H1 (cell line): ENCODE results near the gene RALGAPA2. TPM values are rescaled to one million over a fixed set of nuclear protein-coding genes. Genes with fewer than 3 reads are reported as not detected.

Experiments
- CTCF ChIA-PET: fragments of 300-600 bp; sonication (Branson Sonifier 250); formaldehyde crosslinking; loops from one replicate; lab custom pipeline; 2021; ENCODE audit not compliant: partially characterized antibody; lab: Charles Lee
- POLR2A ChIA-PET: fragments of 300-600 bp; sonication (Branson Sonifier 250); formaldehyde crosslinking; loops from one replicate; lab custom pipeline; 2021; ENCODE audit warnings: inconsistent platforms; ENCODE audit not compliant: partially characterized antibody; lab: Charles Lee
- DNase-seq, 2 experiments: peaks; one replicate each; pipeline versions ENCODE4 v3.0.0 to v3.0.0-alpha.2; 2010 to 2022; ENCODE audit warnings: low spot score in 2 of 2, low read depth in 1 of 2, mixed read lengths in 1 of 2
- FAIRE-seq: peaks from 2 replicates; lab custom pipeline; 2011; peaks lifted over from hg19 to GRCh38; lab: Jason Lieb, UNC
- H2AFZ ChIP-seq: 2 replicates; pipeline ENCODE4 v1.8.1; 2012; ENCODE audit warnings: low read length, inconsistent platforms
- H2AK5ac ChIP-seq: 2 replicates; pipeline ENCODE4 v1.6.1; 2013; ENCODE audit warnings: low read depth, low read length
- H2BK120ac ChIP-seq: replicated peaks from 2 replicates; pipeline ENCODE3; 2013; ENCODE audit warnings: low read depth, low read length, inconsistent platforms
- H2BK12ac ChIP-seq: 2 replicates; pipeline ENCODE4 v1.6.1; 2013; ENCODE audit warnings: low read depth, low read length
- H2BK15ac ChIP-seq: 2 replicates; pipeline ENCODE4 v1.6.1; 2013; ENCODE audit warnings: low read length
- H2BK20ac ChIP-seq: 2 replicates; pipeline ENCODE4 v1.6.1; 2013; ENCODE audit warnings: low read length
- H2BK5ac ChIP-seq: 2 replicates; pipeline ENCODE4 v1.6.1; 2013; ENCODE audit warnings: low read depth, low read length
- H3K14ac ChIP-seq: 2 replicates; pipeline ENCODE4 v1.6.1; 2013; ENCODE audit warnings: inconsistent platforms; ENCODE audit not compliant: insufficient read length
- H3K18ac ChIP-seq: 2 replicates; pipeline ENCODE4 v1.6.1; 2013; ENCODE audit warnings: low read length; ENCODE audit errors: extremely low read depth
- H3K23ac ChIP-seq: 2 replicates; pipeline ENCODE4 v1.6.1; 2013; ENCODE audit warnings: inconsistent platforms; ENCODE audit not compliant: insufficient read length
- H3K23me2 ChIP-seq: 2 replicates; pipeline ENCODE4 v1.6.1; 2013; ENCODE audit warnings: low read depth, low read length
- H3K27ac ChIP-seq: 2 replicates; pipeline ENCODE4 v1.6.1; 2011; ENCODE audit warnings: low read depth, low read length, inconsistent platforms
- H3K27me3 ChIP-seq, 4 experiments: replicated peaks in 1 of 4; 1 replicate in 1 of 4; 2 replicates in 3 of 4; pipeline versions ENCODE4 v1.6.1 to v1.8.1; 2011 to 2013; ENCODE audit warnings: low read length in 3 of 4, mild to moderate bottlenecking in 3 of 4, inconsistent platforms in 2 of 4, mixed read lengths in 2 of 4, moderate library complexity in 1 of 4; ENCODE audit not compliant: control insufficient read depth in 3 of 4, insufficient read depth in 3 of 4; ENCODE audit errors: extremely low read depth in 1 of 4
- H3K36me3 ChIP-seq, 4 experiments: 2 replicates each; pipeline versions ENCODE4 v1.6.1 to v1.8.1; 2011 to 2013; ENCODE audit warnings: mild to moderate bottlenecking in 4 of 4, low read length in 3 of 4, moderate library complexity in 2 of 4, control low read depth in 1 of 4, inconsistent platforms in 1 of 4; ENCODE audit not compliant: insufficient read depth in 4 of 4, control insufficient read depth in 2 of 4
- H3K4ac ChIP-seq: replicated peaks from 2 replicates; pipeline ENCODE3; 2013; ENCODE audit warnings: low read length, low read depth, mixed read lengths, inconsistent platforms; ENCODE audit not compliant: insufficient read length
- H3K4me1 ChIP-seq, 4 experiments: replicated peaks in 1 of 4; 1 replicate in 1 of 4; 2 replicates in 3 of 4; pipeline versions ENCODE4 v1.6.1 to v1.8.1; 2011 to 2013; ENCODE audit warnings: low read length in 3 of 4, inconsistent platforms in 2 of 4, mixed read lengths in 1 of 4; ENCODE audit not compliant: insufficient read depth in 4 of 4, control insufficient read depth in 3 of 4
- H3K4me2 ChIP-seq, 2 experiments: 2 replicates each; pipeline versions ENCODE4 v1.6.1 to v1.8.1; 2011 to 2013; ENCODE audit warnings: low read depth in 2 of 2, low read length in 2 of 2, control low read depth in 1 of 2, inconsistent platforms in 1 of 2, mild to moderate bottlenecking in 1 of 2; ENCODE audit not compliant: insufficient read depth in 1 of 2
- H3K4me3 ChIP-seq, 4 experiments: fragments of 200-600, 300-600 bp in 1 of 4; sonication (generic), shearing (Covaris generic), sonication (Bioruptor Twin) in 1 of 4; 2 replicates each; pipeline versions ENCODE4 v1.5.1 to v1.8.1; 2011 to 2016; ENCODE audit warnings: low read length in 4 of 4, low read depth in 3 of 4, control low read depth in 2 of 4, inconsistent platforms in 2 of 4, mild to moderate bottlenecking in 2 of 4, mixed read lengths in 1 of 4, moderate library complexity in 1 of 4; ENCODE audit not compliant: insufficient read depth in 2 of 4; ENCODE audit errors: extremely low read depth in 1 of 4
- H3K56ac ChIP-seq: replicated peaks from 2 replicates; pipeline ENCODE3; 2013; ENCODE audit warnings: low read depth, mild to moderate bottlenecking, mixed read lengths, low read length, inconsistent platforms; ENCODE audit not compliant: insufficient read length
- H3K79me1 ChIP-seq: 2 replicates; pipeline ENCODE4 v1.6.1; 2013; ENCODE audit warnings: low read depth, low read length, control low read depth
- H3K79me2 ChIP-seq, 2 experiments: 2 replicates each; pipeline versions ENCODE4 v1.6.1 to v1.8.1; 2012 to 2013; ENCODE audit warnings: low read length in 2 of 2, mild to moderate bottlenecking in 2 of 2, inconsistent platforms in 1 of 2; ENCODE audit not compliant: insufficient read depth in 2 of 2, control insufficient read depth in 1 of 2
- H3K9ac ChIP-seq, 4 experiments: replicated peaks in 1 of 4; 1 replicate in 1 of 4; 2 replicates in 3 of 4; pipeline versions ENCODE4 v1.6.1 to v1.8.1; 2011 to 2013; ENCODE audit warnings: low read depth in 3 of 4, low read length in 3 of 4, control low read depth in 2 of 4, mild to moderate bottlenecking in 2 of 4, moderate library complexity in 2 of 4, inconsistent platforms in 1 of 4; ENCODE audit errors: extremely low read depth in 1 of 4
- H3K9me3 ChIP-seq, 2 experiments: 2 replicates each; pipeline versions ENCODE4 v1.6.1 to v1.8.1; 2012 to 2013; ENCODE audit warnings: mild to moderate bottlenecking in 2 of 2, moderate library complexity in 2 of 2, control low read depth in 1 of 2, inconsistent platforms in 1 of 2, low read depth in 1 of 2, low read length in 1 of 2, mixed read lengths in 1 of 2; ENCODE audit not compliant: insufficient read depth in 2 of 2
- H4K20me1 ChIP-seq, 2 experiments: replicated peaks in 1 of 2; 2 replicates each; pipeline versions ENCODE3 to v1.8.1; 2011 to 2013; ENCODE audit warnings: inconsistent platforms in 2 of 2, low read length in 2 of 2, mild to moderate bottlenecking in 1 of 2; ENCODE audit not compliant: insufficient read depth in 2 of 2, control insufficient read depth in 1 of 2
- H4K5ac ChIP-seq: 2 replicates; pipeline ENCODE4 v1.6.1; 2013; ENCODE audit warnings: low read length, low read depth, mixed read lengths, inconsistent platforms; ENCODE audit not compliant: insufficient read length
- H4K8ac ChIP-seq: 2 replicates; pipeline ENCODE4 v1.8.0; 2013; ENCODE audit warnings: mild to moderate bottlenecking, moderate library complexity, low read length, inconsistent platforms; ENCODE audit not compliant: insufficient read depth; ENCODE audit errors: extremely low read depth
- H4K91ac ChIP-seq: replicated peaks from 2 replicates; pipeline ENCODE3; 2013; ENCODE audit warnings: low read length, mixed read lengths, inconsistent platforms; ENCODE audit not compliant: insufficient read length
- BCL11A ChIP-seq, 2 experiments: IDR thresholded peaks; one replicate each; pipeline ENCODE4 v1.6.1; 2011; ENCODE audit warnings: low read depth in 2 of 2, low read length in 2 of 2, mild to moderate bottlenecking in 2 of 2
- KDM4A ChIP-seq: IDR thresholded peaks from one replicate; pipeline ENCODE4 v1.7.1; 2012; ENCODE audit warnings: low read depth, mild to moderate bottlenecking, moderate library complexity, low read length, inconsistent platforms; ENCODE audit not compliant: severe bottlenecking
- MAFK ChIP-seq: IDR thresholded peaks from 2 replicates; pipeline ENCODE4 v1.6.1; 2012; ENCODE audit warnings: low read depth, mild to moderate bottlenecking, improper control_type of control experiment, low read length
- NRF1 ChIP-seq: IDR thresholded peaks from 2 replicates; pipeline ENCODE4 v1.6.1; 2011; ENCODE audit warnings: mild to moderate bottlenecking, low read depth, low read length, improper control_type of control experiment
- PHF8 ChIP-seq: fragments of 200-600 bp; sonication (generic); conservative IDR thresholded peaks from 2 replicates; pipeline ENCODE4 v1.7.1; 2012; ENCODE audit warnings: low read depth, mild to moderate bottlenecking, inconsistent platforms, low read length, moderate library complexity
- POLR2A ChIP-seq, 2 experiments: IDR thresholded peaks; 1 replicate in 1 of 2; 2 replicates in 1 of 2; pipeline ENCODE4 v1.6.1; 2011; ENCODE audit warnings: low read depth in 2 of 2, low read length in 2 of 2, mild to moderate bottlenecking in 2 of 2; ENCODE audit errors: control extremely low read depth in 1 of 2
- SP1 ChIP-seq: IDR thresholded peaks from 2 replicates; pipeline ENCODE4 v1.6.1; 2011; ENCODE audit warnings: low read depth, low read length
- TBP ChIP-seq: IDR thresholded peaks from 2 replicates; pipeline ENCODE4 v1.6.1; 2011; ENCODE audit warnings: low read depth, low read length, improper control_type of control experiment
- WGBS, 2 experiments: shearing (Covaris generic) in 1 of 2; methylation state at CpG; one replicate each; pipeline versions ENCODE4 v1.1.6 to v1.1.7; 2013 to 2015; ENCODE audit warnings: low lambda C conversion rate in 2 of 2, mixed read lengths in 2 of 2, inconsistent platforms in 1 of 2, low coverage in 1 of 2, missing lambda C conversion rate in 1 of 2; ENCODE audit not compliant: insufficient replicate concordance in 2 of 2, insufficient coverage in 1 of 2, insufficient read length in 1 of 2; ENCODE audit errors: extremely low coverage in 1 of 2, missing lambda C conversion rate in 1 of 2; 5-methylcytosine and 5-hydroxymethylcytosine counted together
- polyA plus RNA-seq, 7 experiments: library from polyadenylated mRNA; depleted of rRNA in 3 of 7; stranded (reverse) in 5 of 7; unstranded in 2 of 7; fragments of >200 nt in 5 of 7; fragments of 200-250 nt in 2 of 7; gene quantifications; 1 replicate in 5 of 7; 2 replicates in 1 of 7; 4 replicates in 1 of 7; pipeline versions ENCODE4 v1.2.1 to v1.2.3, GENCODE V29; 2011 to 2013; ENCODE audit warnings: missing spikeins in 2 of 7, mixed read lengths in 2 of 7
- total RNA-seq: library from RNA; stranded (reverse); fragmentation: NEBNext Ultra II Directional; extraction: Animal tissue kit (Norgen Biotek cat#: 25700); gene quantifications from 2 replicates; pipeline ENCODE4 v1.2.1, GENCODE V29; 2021
- TF ChIP-seq, protein P1 (sequence below), 3 experiments: IDR thresholded peaks; 1 replicate in 2 of 3; 2 replicates in 1 of 3; pipeline versions ENCODE4 v1.5.1 to v1.6.1; 2011; ENCODE audit warnings: low read length in 3 of 3, mild to moderate bottlenecking in 3 of 3, inconsistent platforms in 2 of 3, low read depth in 1 of 3, moderate library complexity in 1 of 3; ENCODE audit not compliant: insufficient read depth in 1 of 3; ENCODE audit errors: control extremely low read depth in 1 of 3
- TF ChIP-seq, protein P2 (sequence below): IDR thresholded peaks from 2 replicates; pipeline ENCODE4 v1.6.1; 2012; ENCODE audit warnings: inconsistent platforms

Gene RALGAPA2
- total and polyA plus RNA-seq, 2 of the 8 experiments (the other 6 are each of a cell fraction or from before 2014, with no cell fraction given) = 5.1 to 25.5 TPM

DNA sequence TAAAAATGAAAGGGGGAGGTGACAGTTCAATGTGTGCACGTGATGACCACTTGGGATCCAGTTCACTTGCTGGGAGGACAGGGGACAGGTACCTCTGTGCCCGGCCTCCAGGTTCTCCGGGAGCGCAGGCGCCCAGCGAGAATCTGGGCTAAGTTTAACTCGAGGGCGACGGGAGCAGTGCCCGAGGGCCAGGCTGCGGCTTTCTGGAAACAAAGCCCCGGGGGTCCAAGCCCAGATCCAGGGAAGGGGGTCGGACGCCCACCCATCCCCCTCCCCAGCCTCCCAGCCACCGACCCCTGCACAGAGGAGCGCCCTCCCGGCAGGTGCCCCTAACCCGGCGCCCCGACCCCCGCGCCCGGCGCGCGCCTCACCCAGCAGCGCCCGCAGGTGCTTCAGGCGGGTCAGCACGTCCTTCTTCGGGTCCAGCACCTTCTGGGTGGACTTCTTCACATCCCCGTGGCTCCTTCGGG is 405 bp downstream of the RALGAPA2 start:
- WGBS, 2 experiments = 4% methylated on average over 24 of the region's 33 CpGs; no CpG with 5 or more reads in 1 of the 2 experiments
- Histone ChIP-seq H3K4me1 (peaks cover 1 to 7% (median 3%) of the 10 kb centered on the region in 4 experiments; a peak in 6 of 7 replicates), H2BK15ac (no peak overlapping the region), H3K27me3 (no peaks in the 10 kb centered on the region; a peak in 2 of 7 replicates), H3K18ac (no peak overlapping the region), H3K36me3 (no peaks in the 10 kb centered on the region), H2AK5ac (no peak overlapping the region), H3K4me2 (peak overlapping the region; percentile 80 to 91), H4K8ac (no peak overlapping the region; the same call in 1 of the 2 replicates), H3K4ac (no peak overlapping the region), H3K79me2 (peaks cover 10 to 45% of the 10 kb centered on the region in 2 experiments), H2BK120ac (no peak overlapping the region), H3K27ac (no peak overlapping the region), H2BK12ac (no peak overlapping the region), H3K9ac (peak overlapping the region in 3 of 4 experiments; percentile 43 to 63 (median 58); a peak in 6 of 7 replicates), H3K4me3 (peak overlapping the region; percentile 66 to 94 (median 73)), H3K9me3 (no peaks in the 10 kb centered on the region), H3K23ac (no peak overlapping the region), H4K91ac (no peak overlapping the region), H2BK20ac (no peak overlapping the region), H3K56ac (peak overlapping the region; percentile 47), H3K14ac (no peak overlapping the region), H3K23me2 (peaks cover 4% of the 10 kb centered on the region; the same call in 1 of the 2 replicates), H2AFZ (peak overlapping the region; percentile 61; the same call in 1 of the 2 replicates), H4K20me1 (peaks cover 0 to 4% of the 10 kb centered on the region in 2 experiments), H2BK5ac (peak overlapping the region; percentile 31; the same call in 1 of the 2 replicates), H4K5ac (no peak overlapping the region), H3K79me1 (peaks cover 9% of the 10 kb centered on the region; the same call in 1 of the 2 replicates)
- CTCF ChIA-PET = interaction anchor here (1.5 kb wide), 1 partner anchor 108 kb away, joined by 5 read pairs; no protein-coding TSS in a partner anchor
- FAIRE-seq (no peak), DNase-seq (no peak)
- POLR2A ChIA-PET = interaction anchor here (0.6 to 2.0 kb wide), 10 partner anchors 8 to 582 kb away, joined by 3 to 9 read pairs (median 4); no protein-coding TSS in a partner anchor
- no peak for TF ChIP-seq MAFK
- TF ChIP-seq KDM4A = no peak
- no peak for TF ChIP-seq NRF1
- no peak for TF ChIP-seq SP1
- TF ChIP-seq PHF8 = 0 out of 2 replicates have a peak, but pooled peaks have one; percentile 64
- no peak for TF ChIP-seq TBP
- TF ChIP-seq POLR2A (IDR thresholded peaks at IDR 0.05; ENCODE audit: control extremely low read depth in 1 of 2, low read depth in 2 of 2, low read length in 2 of 2) = peak in 1 of 2 experiments; percentile 9; a peak in 1 of 3 replicates
- TF ChIP-seq BCL11A (IDR thresholded peaks at IDR 0.05; ENCODE audit: low read depth in 2 of 2, low read length in 2 of 2) = no peak
- TF ChIP-seq, protein P1, sequence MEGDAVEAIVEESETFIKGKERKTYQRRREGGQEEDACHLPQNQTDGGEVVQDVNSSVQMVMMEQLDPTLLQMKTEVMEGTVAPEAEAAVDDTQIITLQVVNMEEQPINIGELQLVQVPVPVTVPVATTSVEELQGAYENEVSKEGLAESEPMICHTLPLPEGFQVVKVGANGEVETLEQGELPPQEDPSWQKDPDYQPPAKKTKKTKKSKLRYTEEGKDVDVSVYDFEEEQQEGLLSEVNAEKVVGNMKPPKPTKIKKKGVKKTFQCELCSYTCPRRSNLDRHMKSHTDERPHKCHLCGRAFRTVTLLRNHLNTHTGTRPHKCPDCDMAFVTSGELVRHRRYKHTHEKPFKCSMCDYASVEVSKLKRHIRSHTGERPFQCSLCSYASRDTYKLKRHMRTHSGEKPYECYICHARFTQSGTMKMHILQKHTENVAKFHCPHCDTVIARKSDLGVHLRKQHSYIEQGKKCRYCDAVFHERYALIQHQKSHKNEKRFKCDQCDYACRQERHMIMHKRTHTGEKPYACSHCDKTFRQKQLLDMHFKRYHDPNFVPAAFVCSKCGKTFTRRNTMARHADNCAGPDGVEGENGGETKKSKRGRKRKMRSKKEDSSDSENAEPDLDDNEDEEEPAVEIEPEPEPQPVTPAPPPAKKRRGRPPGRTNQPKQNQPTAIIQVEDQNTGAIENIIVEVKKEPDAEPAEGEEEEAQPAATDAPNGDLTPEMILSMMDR (IDR thresholded peaks at IDR 0.05; ENCODE audit: control extremely low read depth in 1 of 3, insufficient read depth in 1 of 3, low read depth in 1 of 3, low read length in 3 of 3) = no peak
- TF ChIP-seq, protein P2, sequence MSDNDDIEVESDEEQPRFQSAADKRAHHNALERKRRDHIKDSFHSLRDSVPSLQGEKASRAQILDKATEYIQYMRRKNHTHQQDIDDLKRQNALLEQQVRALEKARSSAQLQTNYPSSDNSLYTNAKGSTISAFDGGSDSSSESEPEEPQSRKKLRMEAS = no peak
